Measurements from ENCODE around the gene ARL13B. TPM values are rescaled to one million over a fixed set of nuclear protein-coding genes. Genes with fewer than 3 reads are reported as not detected.

ARL13B gene
- total and polyA plus RNA-seq, 2 donors (not counting 1 experiment from before 2014, with no cell fraction given) = 8.4 to 10.7 TPM

DNA sequence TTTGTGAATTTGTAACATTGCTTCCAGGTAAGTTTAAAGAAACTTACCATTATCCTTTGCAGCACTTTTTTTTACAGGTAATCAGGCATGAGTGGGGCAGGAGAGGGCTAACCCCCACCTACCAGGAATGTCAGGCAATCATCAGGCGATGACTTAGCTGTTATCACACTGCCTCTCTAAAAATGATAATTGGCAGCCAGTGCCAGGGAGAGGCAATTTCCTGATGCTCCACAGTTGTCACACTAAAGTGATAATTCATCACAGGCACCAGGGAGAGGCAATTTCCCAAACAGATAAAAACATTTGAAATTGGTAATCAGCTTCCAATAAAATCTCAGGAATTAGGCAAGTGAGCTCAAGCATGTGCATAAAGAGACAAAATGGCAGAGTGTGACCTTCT, 109.2 kb downstream of the ARL13B start:
- Histone ChIP-seq H3K79me2 (ENCODE audit: control insufficient read depth, insufficient read depth, low read length) (no peaks in the 10 kb centered on the region), H3K9ac (ENCODE audit: insufficient read depth, low read length) (no peak overlapping the region), H3K4me2 (ENCODE audit: extremely low read depth, insufficient read depth, low read length) (no peak overlapping the region), H4K20me1 (ENCODE audit: control insufficient read depth, extremely low read depth, insufficient read depth, low read length) (no peaks in the 10 kb centered on the region), H3K4me1 (ENCODE audit: control insufficient read depth, extremely low read depth, insufficient read depth, low read length) (no peaks in the 10 kb centered on the region), H3K36me3 (ENCODE audit: control insufficient read depth, insufficient read depth, low read length) (no peaks in the 10 kb centered on the region), H3K27me3 (ENCODE audit: control insufficient read depth, insufficient read depth, low read length) (no peaks in the 10 kb centered on the region), H3K9me3 (ENCODE audit: control insufficient read depth, insufficient read depth, low read depth, low read length) (no peaks in the 10 kb centered on the region), H3K27ac (ENCODE audit: insufficient read depth, low read length) (no peak overlapping the region), H2AFZ (ENCODE audit: low read length) (no peak overlapping the region), H3K4me3 (replicated peaks in 1 of 4; ENCODE audit: control extremely low read depth in 1 of 4, insufficient read depth in 1 of 4, low read depth in 3 of 4, low read length in 4 of 4) (no peak overlapping the region)
- TF ChIP-seq, protein P1, sequence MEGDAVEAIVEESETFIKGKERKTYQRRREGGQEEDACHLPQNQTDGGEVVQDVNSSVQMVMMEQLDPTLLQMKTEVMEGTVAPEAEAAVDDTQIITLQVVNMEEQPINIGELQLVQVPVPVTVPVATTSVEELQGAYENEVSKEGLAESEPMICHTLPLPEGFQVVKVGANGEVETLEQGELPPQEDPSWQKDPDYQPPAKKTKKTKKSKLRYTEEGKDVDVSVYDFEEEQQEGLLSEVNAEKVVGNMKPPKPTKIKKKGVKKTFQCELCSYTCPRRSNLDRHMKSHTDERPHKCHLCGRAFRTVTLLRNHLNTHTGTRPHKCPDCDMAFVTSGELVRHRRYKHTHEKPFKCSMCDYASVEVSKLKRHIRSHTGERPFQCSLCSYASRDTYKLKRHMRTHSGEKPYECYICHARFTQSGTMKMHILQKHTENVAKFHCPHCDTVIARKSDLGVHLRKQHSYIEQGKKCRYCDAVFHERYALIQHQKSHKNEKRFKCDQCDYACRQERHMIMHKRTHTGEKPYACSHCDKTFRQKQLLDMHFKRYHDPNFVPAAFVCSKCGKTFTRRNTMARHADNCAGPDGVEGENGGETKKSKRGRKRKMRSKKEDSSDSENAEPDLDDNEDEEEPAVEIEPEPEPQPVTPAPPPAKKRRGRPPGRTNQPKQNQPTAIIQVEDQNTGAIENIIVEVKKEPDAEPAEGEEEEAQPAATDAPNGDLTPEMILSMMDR (conservative IDR thresholded peaks at IDR 0.05 in 1 of 2, IDR thresholded peaks at IDR 0.05 in 1 of 2; ENCODE audit: low read depth in 1 of 2, low read length in 2 of 2) = no peak
- TF ChIP-seq EZH2 (IDR thresholded peaks at IDR 0.05; ENCODE audit: low read length, missing control alignments) = no peak
- DNase-seq (ENCODE audit: low read depth in 2 of 2) = no peak

DNA sequence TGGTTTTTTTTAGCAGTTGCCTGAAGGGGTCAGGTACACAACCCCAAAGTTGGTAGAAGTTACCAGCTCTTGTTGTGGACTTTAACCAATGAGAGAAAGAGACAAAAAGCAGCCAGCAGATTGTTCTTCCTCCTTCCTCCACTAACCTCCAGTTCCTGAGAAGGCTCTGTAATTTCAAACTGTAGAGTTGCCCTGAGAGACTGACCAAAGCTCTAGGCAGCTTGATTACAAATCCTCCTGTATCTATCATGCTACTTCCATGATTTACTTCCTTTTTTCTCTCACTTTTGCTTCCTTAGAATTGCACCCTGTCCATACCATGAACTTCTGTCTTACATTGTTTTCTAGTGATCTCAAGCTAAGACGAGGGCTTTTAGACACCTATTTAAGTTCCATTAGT, 112.1 kb downstream of the ARL13B start:
- H3K4me3 ChIP-seq (replicated peaks in 1 of 4; ENCODE audit: control extremely low read depth in 1 of 4, insufficient read depth in 1 of 4, low read depth in 3 of 4, low read length in 4 of 4) = no peak overlapping the region
- H3K9me3 ChIP-seq (ENCODE audit: control insufficient read depth, insufficient read depth, low read depth, low read length) = no peaks in the 10 kb centered on the region
- H2AFZ ChIP-seq (ENCODE audit: low read length) = no peak overlapping the region
- no peak overlapping the region for H3K4me2 ChIP-seq (ENCODE audit: extremely low read depth, insufficient read depth, low read length)
- H3K9ac ChIP-seq (ENCODE audit: insufficient read depth, low read length) = no peak overlapping the region
- no peak for DNase-seq (ENCODE audit: low read depth in 2 of 2)
- peaks cover 2% of the 10 kb centered on the region for H3K36me3 ChIP-seq (ENCODE audit: control insufficient read depth, insufficient read depth, low read length)
- no peaks in the 10 kb centered on the region for H3K27me3 ChIP-seq (ENCODE audit: control insufficient read depth, insufficient read depth, low read length)
- TF ChIP-seq EZH2 (IDR thresholded peaks at IDR 0.05; ENCODE audit: low read length, missing control alignments) = no peak
- TF ChIP-seq, protein P1 (conservative IDR thresholded peaks at IDR 0.05 in 1 of 2, IDR thresholded peaks at IDR 0.05 in 1 of 2; ENCODE audit: low read depth in 1 of 2, low read length in 2 of 2) = no peak
- H3K27ac ChIP-seq (ENCODE audit: insufficient read depth, low read length) = no peak overlapping the region
- H3K79me2 ChIP-seq (ENCODE audit: control insufficient read depth, insufficient read depth, low read length) = no peaks in the 10 kb centered on the region
- H4K20me1 ChIP-seq (ENCODE audit: control insufficient read depth, extremely low read depth, insufficient read depth, low read length) = no peaks in the 10 kb centered on the region
- no peaks in the 10 kb centered on the region for H3K4me1 ChIP-seq (ENCODE audit: control insufficient read depth, extremely low read depth, insufficient read depth, low read length)

DNA sequence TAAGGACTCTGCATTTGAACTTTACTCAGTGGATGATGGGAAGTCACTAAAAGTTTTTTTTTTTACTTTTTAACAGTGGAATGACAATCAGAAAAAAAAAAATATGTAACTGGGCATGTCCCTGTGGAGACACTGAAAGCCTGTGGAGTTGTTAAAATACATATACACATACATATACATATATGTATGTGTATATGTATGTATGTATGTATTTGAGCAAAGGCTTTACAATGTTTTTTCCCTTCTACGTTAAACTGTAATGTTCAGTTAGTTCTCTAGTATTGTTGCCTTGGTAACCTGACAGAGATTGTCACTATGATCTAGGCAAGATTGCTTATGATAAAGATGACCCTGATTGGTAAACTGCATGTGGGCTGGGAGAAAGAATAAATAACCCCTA, 113.2 kb downstream of the ARL13B start:
- Histone ChIP-seq H3K9me3 (ENCODE audit: control insufficient read depth, insufficient read depth, low read depth, low read length) (no peaks in the 10 kb centered on the region), H3K27me3 (ENCODE audit: control insufficient read depth, insufficient read depth, low read length) (no peaks in the 10 kb centered on the region), H3K9ac (ENCODE audit: insufficient read depth, low read length) (no peak overlapping the region), H3K27ac (ENCODE audit: insufficient read depth, low read length) (no peak overlapping the region), H4K20me1 (ENCODE audit: control insufficient read depth, extremely low read depth, insufficient read depth, low read length) (no peaks in the 10 kb centered on the region), H3K4me2 (ENCODE audit: extremely low read depth, insufficient read depth, low read length) (no peak overlapping the region), H3K79me2 (ENCODE audit: control insufficient read depth, insufficient read depth, low read length) (no peaks in the 10 kb centered on the region), H3K4me3 (replicated peaks in 1 of 4; ENCODE audit: control extremely low read depth in 1 of 4, insufficient read depth in 1 of 4, low read depth in 3 of 4, low read length in 4 of 4) (no peak overlapping the region), H3K4me1 (ENCODE audit: control insufficient read depth, extremely low read depth, insufficient read depth, low read length) (no peaks in the 10 kb centered on the region), H3K36me3 (ENCODE audit: control insufficient read depth, insufficient read depth, low read length) (peaks cover 2% of the 10 kb centered on the region), H2AFZ (ENCODE audit: low read length) (no peak overlapping the region)
- DNase-seq (ENCODE audit: low read depth in 2 of 2) = no peak
- TF ChIP-seq EZH2 (IDR thresholded peaks at IDR 0.05; ENCODE audit: low read length, missing control alignments) = no peak
- TF ChIP-seq, protein P1 (conservative IDR thresholded peaks at IDR 0.05 in 1 of 2, IDR thresholded peaks at IDR 0.05 in 1 of 2; ENCODE audit: low read depth in 1 of 2, low read length in 2 of 2) = no peak

Data from fibroblast of lung (primary cell).